Uterus (tissue), 4 donors: ENCODE data around the gene SART3. TPM values are rescaled to one million over a fixed set of nuclear protein-coding genes. Genes with fewer than 3 reads are reported as not detected.

Experiments
- total RNA-seq, 4 donors: library from RNA; depleted of rRNA in 3 of 4; stranded (reverse); fragments of >200 nt in 3 of 4; gene quantifications; one replicate each; pipeline versions ENCODE4 v1.1.0 to v1.2.4, GENCODE V29; 2014 to 2023
- donor health status: DM: yes; HTN: yes; CAD: no.

The SART3 gene
- total RNA-seq, 4 donors from 2014 or later, result 16.2 to 86.1 (median 55.7) TPM

Other genes starting within 250 kb of the SART3 start
- gene CMKLR1, start 221.9 kb downstream of the SART3 start, total RNA-seq, result 10 to 100 TPM in 2 of 4 donors, 1 to 10 TPM in 2; 8.2 to 27.1 (median 11.5) TPM
- 10 to 100 TPM in 1 of 4 donors, 1 to 10 TPM in 3; 3.5 to 11.5 (median 4.3) TPM for gene FICD, start 45.9 kb downstream of the SART3 start, total RNA-seq
- 100 to 1,000 TPM in 3 of 4 donors, 10 to 100 TPM in 1; 81.3 to 226 (median 161) TPM for gene ISCU, start 1.4 kb upstream of the SART3 start, total RNA-seq
- gene TMEM119, start 36.9 kb upstream of the SART3 start, total RNA-seq, result 100 to 1,000 TPM in 1 of 4 donors, 10 to 100 TPM in 2, 1 to 10 TPM in 1; 9.1 to 102 (median 12.4) TPM
- gene SELPLG, start 72.7 kb upstream of the SART3 start, total RNA-seq, result 1 to 10 TPM; 1.5 to 6.5 (median 2.9) TPM
- 100 to 1,000 TPM; 129 to 357 (median 235) TPM for gene CORO1C, start 170.3 kb upstream of the SART3 start, total RNA-seq